T-helper 2 cell treated with Interferon-gamma antibody and Interleukin-4, amounts not matched to agents 100 ng/mL and 5 ng/mL, for 36 hours (primary cell): Measurements from ENCODE around the gene SLC17A7. TPM values are rescaled to one million over a fixed set of nuclear protein-coding genes. Genes with fewer than 3 reads are reported as not detected.
"Not testable (repeated sequence)": the region's sequence is repeated elsewhere in the genome, so short reads cannot be mapped to it uniquely, and the experiment has no call there.

Source experiments
- intact Hi-C: fragments of 100-400 bp; cut with micrococcal nuclease; formaldehyde crosslinking; loops from one replicate; pipeline ENCODE4 v1.15.1; 2023
- total RNA-seq: library from RNA; stranded (reverse); gene quantifications from 2 replicates; pipeline ENCODE4 v1.2.3, GENCODE V29; 2022

SLC17A7 gene
- total RNA-seq, 1 donor from 2014 or later: 0.09 TPM

GRCh38 chr19:49472936-49473335 is 31.6 kb upstream of the SLC17A7 start:
- intact Hi-C loops: loop anchor here (10.0 kb wide), 1 partner anchor 478 kb away; the partner anchor contains the start of genes GYS1 and RUVBL2

- intact Hi-C loops: loop anchor here (1.0 to 10.0 kb wide), 3 partner anchors 78 to 476 kb away; partner anchors contain the start of genes GYS1 and RUVBL2
These were observed 29.3 kb upstream of the SLC17A7 start for GRCh38 chr19:49470615-49470978.

GRCh38 chr19:49469828-49470614 is 28.7 kb upstream of the SLC17A7 start:
- intact Hi-C loops: loop anchor here (1.0 to 10.0 kb wide), 4 partner anchors 17 to 475 kb away; partner anchors contain the start of genes ALDH16A1, GYS1 and RUVBL2

GRCh38 chr19:49468746-49469447 is 27.6 kb upstream of the SLC17A7 start:
- intact Hi-C loops: loop anchor here (1.0 kb wide), 1 partner anchor 16 kb away; the partner anchor contains the start of gene ALDH16A1

GRCh38 chr19:49468199-49468598 is 26.9 kb upstream of the SLC17A7 start:
- intact Hi-C loops: no loop called here

GRCh38 chr19:49465371-49465770 is 24.0 kb upstream of the SLC17A7 start:
- intact Hi-C loops: no loop called here

GRCh38 chr19:49463960-49464740 is 22.8 kb upstream of the SLC17A7 start:
- intact Hi-C loops: no loop called here

GRCh38 chr19:49462492-49462891 is 21.2 kb upstream of the SLC17A7 start:
- intact Hi-C loops: no loop called here

- intact Hi-C loops: no loop called here
These were observed 20.3 kb upstream of the SLC17A7 start for GRCh38 chr19:49461656-49462055.

GRCh38 chr19:49461130-49461529 is 19.8 kb upstream of the SLC17A7 start:
- intact Hi-C loops: not testable (repeated sequence)

- intact Hi-C loops: no loop called here
These were observed 18.1 kb upstream of the SLC17A7 start for GRCh38 chr19:49459388-49459787.

- intact Hi-C loops: no loop called here
These were observed 17.2 kb upstream of the SLC17A7 start for GRCh38 chr19:49458567-49458903.

GRCh38 chr19:49456326-49456725 is 15.0 kb upstream of the SLC17A7 start:
- intact Hi-C loops: no loop called here

- intact Hi-C loops: no loop called here
These were observed 14.4 kb upstream of the SLC17A7 start for GRCh38 chr19:49455773-49456172.

GRCh38 chr19:49453757-49454240 is 12.5 kb upstream of the SLC17A7 start:
- intact Hi-C loops: loop anchor here (1.0 kb wide), 7 partner anchors 10 to 223 kb away; partner anchors contain the start of genes FLT3LG, RPL13A, RPS11 and RRAS

- intact Hi-C loops: loop anchor here (1.0 kb wide), 7 partner anchors 10 to 223 kb away; partner anchors contain the start of genes FLT3LG, RPL13A, RPS11 and RRAS
These were observed 11.9 kb upstream of the SLC17A7 start, which contains the start of gene ALDH16A1 for GRCh38 chr19:49453013-49453756. ALDH16A1 (plus strand) TSS chr19:49453225; CDS start chr19:49453332, 107 bp downstream.

- intact Hi-C loops: no loop called here
These were observed 10.3 kb upstream of the SLC17A7 start, which contains the start of gene PIH1D1 for GRCh38 chr19:49451430-49452181. PIH1D1 (minus strand) TSS chr19:49451814; CDS start chr19:49451574, 240 bp downstream.

GRCh38 chr19:49450405-49450804 is 9.1 kb upstream of the SLC17A7 start:
- intact Hi-C loops: no loop called here

- intact Hi-C loops: loop anchor here (10.0 kb wide), 1 partner anchor 114 kb away; the partner anchor contains the start of gene CD37
These were observed 7.1 kb upstream of the SLC17A7 start for GRCh38 chr19:49448432-49448786.
